WTC11 (cell line): ENCODE data around the gene TMEM250.

Source experiments
- ESRRA ChIP-seq: sonication (generic); formaldehyde crosslinking; IDR thresholded peaks from 2 replicates; pipeline ENCODE4 v1.8.1; 2022; ENCODE audit warnings: mild to moderate bottlenecking, missing genetic modification reagents, borderline replicate concordance
- FOXP1 ChIP-seq: sonication (generic); formaldehyde crosslinking; IDR thresholded peaks from 2 replicates; pipeline ENCODE4 v1.8.0; 2022; ENCODE audit warnings: missing genetic modification reagents, mild to moderate bottlenecking, moderate library complexity, borderline replicate concordance
- IRF1 ChIP-seq: sonication (generic); formaldehyde crosslinking; IDR thresholded peaks from 2 replicates; pipeline ENCODE4 v1.8.0; 2023; ENCODE audit warnings: missing genetic modification reagents
- MLX ChIP-seq: sonication (generic); formaldehyde crosslinking; IDR thresholded peaks from 2 replicates; pipeline ENCODE4 v1.8.1; 2023; ENCODE audit warnings: mild to moderate bottlenecking, missing genetic modification reagents, moderate library complexity
- ZNF121 ChIP-seq: sonication (generic); formaldehyde crosslinking; IDR thresholded peaks from 2 replicates; pipeline ENCODE4 v1.8.0; 2023; ENCODE audit warnings: missing genetic modification reagents
- ZSCAN18 ChIP-seq: fragments of 250-450 bp; sonication (Bioruptor Pico); IDR thresholded peaks from 2 replicates; pipeline ENCODE4 v2.1.2; 2022; ENCODE audit warnings: mild to moderate bottlenecking, moderate library complexity
- TF ChIP-seq, protein P1 (sequence below): fragments of 200-600 bp; IDR thresholded peaks from 2 replicates; pipeline ENCODE4 v1.8.0; 2022; ENCODE audit warnings: antibody characterized with exemption
- TF ChIP-seq, protein P2 (sequence below): sonication (generic); formaldehyde crosslinking; IDR thresholded peaks from 2 replicates; pipeline ENCODE4 v1.8.1; 2023; ENCODE audit warnings: mild to moderate bottlenecking, missing genetic modification reagents, moderate library complexity

GRCh38 chr9:136132512-136133050 is 13.9 kb upstream of the TMEM250 start:
- TF ChIP-seq, protein P1, sequence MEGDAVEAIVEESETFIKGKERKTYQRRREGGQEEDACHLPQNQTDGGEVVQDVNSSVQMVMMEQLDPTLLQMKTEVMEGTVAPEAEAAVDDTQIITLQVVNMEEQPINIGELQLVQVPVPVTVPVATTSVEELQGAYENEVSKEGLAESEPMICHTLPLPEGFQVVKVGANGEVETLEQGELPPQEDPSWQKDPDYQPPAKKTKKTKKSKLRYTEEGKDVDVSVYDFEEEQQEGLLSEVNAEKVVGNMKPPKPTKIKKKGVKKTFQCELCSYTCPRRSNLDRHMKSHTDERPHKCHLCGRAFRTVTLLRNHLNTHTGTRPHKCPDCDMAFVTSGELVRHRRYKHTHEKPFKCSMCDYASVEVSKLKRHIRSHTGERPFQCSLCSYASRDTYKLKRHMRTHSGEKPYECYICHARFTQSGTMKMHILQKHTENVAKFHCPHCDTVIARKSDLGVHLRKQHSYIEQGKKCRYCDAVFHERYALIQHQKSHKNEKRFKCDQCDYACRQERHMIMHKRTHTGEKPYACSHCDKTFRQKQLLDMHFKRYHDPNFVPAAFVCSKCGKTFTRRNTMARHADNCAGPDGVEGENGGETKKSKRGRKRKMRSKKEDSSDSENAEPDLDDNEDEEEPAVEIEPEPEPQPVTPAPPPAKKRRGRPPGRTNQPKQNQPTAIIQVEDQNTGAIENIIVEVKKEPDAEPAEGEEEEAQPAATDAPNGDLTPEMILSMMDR: no peak
- TF ChIP-seq MLX (no peak), ESRRA (CRISPR knock-in tag) (no peak), ZSCAN18 (CRISPR knock-in tag) (no peak), IRF1 (CRISPR knock-in tag) (no peak), ZNF121 (no peak), FOXP1 (CRISPR knock-in tag) (no peak)
- TF ChIP-seq, protein P2, sequence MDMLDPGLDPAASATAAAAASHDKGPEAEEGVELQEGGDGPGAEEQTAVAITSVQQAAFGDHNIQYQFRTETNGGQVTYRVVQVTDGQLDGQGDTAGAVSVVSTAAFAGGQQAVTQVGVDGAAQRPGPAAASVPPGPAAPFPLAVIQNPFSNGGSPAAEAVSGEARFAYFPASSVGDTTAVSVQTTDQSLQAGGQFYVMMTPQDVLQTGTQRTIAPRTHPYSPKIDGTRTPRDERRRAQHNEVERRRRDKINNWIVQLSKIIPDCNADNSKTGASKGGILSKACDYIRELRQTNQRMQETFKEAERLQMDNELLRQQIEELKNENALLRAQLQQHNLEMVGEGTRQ (CRISPR knock-in tag): no peak
